A673 (cell line): ENCODE data around the gene SPATS2.

ENCODE experiments used
- CTCF ChIP-seq: fragments of 300-800, 200-600 bp; sonication (generic); conservative IDR thresholded peaks from 2 replicates; pipeline ENCODE4 v1.5.1; 2017; ENCODE audit warnings: low read depth, mild to moderate bottlenecking, antibody characterized with exemption, low read length, moderate library complexity, mixed read lengths
- EZH2 ChIP-seq: fragments of 200-600 bp; sonication (generic); IDR thresholded peaks from 2 replicates; pipeline ENCODE4 v1.6.1; 2017; ENCODE audit warnings: borderline replicate concordance, low read depth, mild to moderate bottlenecking, mixed read lengths, antibody characterized with exemption, low read length; ENCODE audit not compliant: poor library complexity, severe bottlenecking

GRCh38 chr12:49422114-49422513, 54.9 kb downstream of the SPATS2 start:
- no peak for TF ChIP-seq EZH2
- TF ChIP-seq CTCF, result no peak
